HG03520 (cell line): ENCODE measurements around the gene HYAL3.
A peak's percentile ranks its signal among the peaks of the same experiment; 100 is the strongest.

Source experiments
- ATAC-seq: cut with Tn5 transposase; IDR thresholded peaks from one replicate; pipeline ENCODE4 v1.9.1; 2021; ENCODE audit warnings: mild to moderate bottlenecking, moderate library complexity; ENCODE audit not compliant: unreplicated experiment

Gene HYAL3

GRCh38 chr3:50331364-50331907 is 32.2 kb upstream of the HYAL3 start:
- ATAC-seq: no peak

- no peak for ATAC-seq
These were observed 31.1 kb upstream of the HYAL3 start for GRCh38 chr3:50330330-50330729.

GRCh38 chr3:50327943-50328691 is 28.9 kb upstream of the HYAL3 start, which contains the start of gene TUSC2:
TUSC2 (minus strand) TSS chr3:50328223; CDS start chr3:50328099, 124 bp downstream.
- peak; percentile 72 for ATAC-seq

- no peak for ATAC-seq
These were observed 27.9 kb upstream of the HYAL3 start for GRCh38 chr3:50327129-50327528.

- ATAC-seq: no peak
These were observed 27.0 kb upstream of the HYAL3 start for GRCh38 chr3:50326182-50326541.

GRCh38 chr3:50325497-50326181 is 26.4 kb upstream of the HYAL3 start:
- ATAC-seq: no peak

- no peak for ATAC-seq
These were observed 25.9 kb upstream of the HYAL3 start for GRCh38 chr3:50325113-50325480.

- ATAC-seq: no peak
These were observed 25.3 kb upstream of the HYAL3 start for GRCh38 chr3:50324351-50325112.

GRCh38 chr3:50323614-50324199 is 24.5 kb upstream of the HYAL3 start:
- no peak for ATAC-seq

- no peak for ATAC-seq
These were observed 23.9 kb upstream of the HYAL3 start for GRCh38 chr3:50323092-50323600.

- ATAC-seq: no peak
These were observed 23.3 kb upstream of the HYAL3 start, which contains the start of gene HYAL2 for GRCh38 chr3:50322386-50323091. HYAL2 (minus strand) TSS chr3:50322745; CDS start chr3:50320489, 2,256 bp downstream.

- no peak for ATAC-seq
These were observed 22.8 kb upstream of the HYAL3 start for GRCh38 chr3:50322115-50322385.

GRCh38 chr3:50321336-50322114 is 22.3 kb upstream of the HYAL3 start:
- peak; percentile 59 for ATAC-seq

GRCh38 chr3:50320853-50321335 is 21.7 kb upstream of the HYAL3 start:
- peak; percentile 37 for ATAC-seq

- no peak for ATAC-seq
These were observed 20.9 kb upstream of the HYAL3 start for GRCh38 chr3:50319894-50320625.

- ATAC-seq: no peak
These were observed 20.1 kb upstream of the HYAL3 start for GRCh38 chr3:50319181-50319893.

GRCh38 chr3:50318615-50319014 is 19.4 kb upstream of the HYAL3 start:
- ATAC-seq: no peak

- no peak for ATAC-seq
These were observed 19.0 kb upstream of the HYAL3 start for GRCh38 chr3:50318163-50318562.
